GM21515 (cell line): Measurements from ENCODE around the gene GPLD1.
"Not testable (repeated sequence)": the region's sequence is repeated elsewhere in the genome, so short reads cannot be mapped to it uniquely, and the experiment has no call there.

Experiments used
- ATAC-seq: cut with Tn5 transposase; IDR thresholded peaks from one replicate; pipeline ENCODE4 v1.9.1; 2021; ENCODE audit not compliant: unreplicated experiment

GPLD1 gene

GRCh38 chr6:24489470-24489869 lies at the start of gene GPLD1:
Gene GPLD1 (minus strand): TSS chr6:24489578. CDS start chr6:24489511, 67 bp downstream.
- ATAC-seq: no peak

- ATAC-seq: no peak
Measured at GRCh38 chr6:24537771-24538385, 48.5 kb upstream of the GPLD1 start.

GRCh38 chr6:24537082-24537699 lies 47.8 kb upstream of the GPLD1 start:
- no peak for ATAC-seq

- no peak for ATAC-seq
Measured at GRCh38 chr6:24536466-24536865, 47.1 kb upstream of the GPLD1 start.

GRCh38 chr6:24535210-24535609 lies 45.8 kb upstream of the GPLD1 start:
- ATAC-seq: no peak

GRCh38 chr6:24534329-24534728 lies 45.0 kb upstream of the GPLD1 start:
- ATAC-seq: no peak

GRCh38 chr6:24529985-24530384 lies 40.6 kb upstream of the GPLD1 start:
- ATAC-seq: no peak

GRCh38 chr6:24524805-24525204 lies 35.4 kb upstream of the GPLD1 start:
- no peak for ATAC-seq

GRCh38 chr6:24524329-24524728 lies 35.0 kb upstream of the GPLD1 start:
- ATAC-seq: no peak

- no peak for ATAC-seq
Measured at GRCh38 chr6:24522228-24523176, 33.1 kb upstream of the GPLD1 start.

GRCh38 chr6:24520929-24521546 lies 31.7 kb upstream of the GPLD1 start:
- peak; percentile 44 for ATAC-seq

GRCh38 chr6:24517659-24518543 lies 28.5 kb upstream of the GPLD1 start:
- ATAC-seq: peak; percentile 70

- ATAC-seq: peak; percentile 56
Measured at GRCh38 chr6:24513602-24514001, 24.2 kb upstream of the GPLD1 start.

GRCh38 chr6:24511976-24512375 lies 22.6 kb upstream of the GPLD1 start:
- ATAC-seq: not testable (repeated sequence)

- ATAC-seq: no peak
Measured at GRCh38 chr6:24506814-24507520, 17.6 kb upstream of the GPLD1 start.

GRCh38 chr6:24504649-24505586 lies 15.5 kb upstream of the GPLD1 start:
- no peak for ATAC-seq

- ATAC-seq: no peak
Measured at GRCh38 chr6:24504287-24504648, 14.9 kb upstream of the GPLD1 start.

GRCh38 chr6:24501914-24502313 lies 12.5 kb upstream of the GPLD1 start:
- ATAC-seq: no peak

GRCh38 chr6:24501374-24501773 lies 12.0 kb upstream of the GPLD1 start:
- ATAC-seq: no peak
